Esophagus muscularis mucosa (tissue), 4 donors: ENCODE measurements around the gene BICC1. TPM values are rescaled to one million over a fixed set of nuclear protein-coding genes. Genes with fewer than 3 reads are reported as not detected.

Experiments
- DNase-seq: peaks from one replicate; pipeline ENCODE4 v3.0.0-alpha.2; 2017; ENCODE audit errors: extremely low spot score
- H3K27ac ChIP-seq, 4 donors: fragments of 200-600 bp; sonication (generic); replicated peaks in 1 of 4; 1 replicate in 3 of 4; 2 replicates in 1 of 4; pipeline ENCODE4 v1.5.1; 2016 to 2019; ENCODE audit warnings: mild to moderate bottlenecking in 1 of 4
- H3K27me3 ChIP-seq, 4 donors: fragments of 200-600 bp; sonication (generic); one replicate each; pipeline versions ENCODE4 v1.5.1 to v1.6.0; 2016 to 2019
- H3K36me3 ChIP-seq, 4 donors: fragments of 200-600 bp; sonication (generic); one replicate each; pipeline ENCODE4 v1.5.1; 2016 to 2019
- H3K4me1 ChIP-seq, 4 donors: fragments of 200-600 bp; sonication (generic); one replicate each; pipeline ENCODE4 v1.5.1; 2016 to 2019
- H3K4me3 ChIP-seq, 4 donors: fragments of 200-600 bp; sonication (generic); 1 replicate in 2 of 4; 2 replicates in 2 of 4; pipeline ENCODE4 v1.5.1; 2016 to 2019; ENCODE audit warnings: mild to moderate bottlenecking in 4 of 4, moderate library complexity in 1 of 4
- H3K9me3 ChIP-seq, 4 donors: fragments of 200-600 bp; sonication (generic); 1 replicate in 3 of 4; 2 replicates in 1 of 4; pipeline ENCODE4 v1.5.1; 2016 to 2019
- CTCF ChIP-seq, 3 experiments: fragments of 200-600 bp in 2 of 3; fragments of 450-650 bp in 1 of 3; sonication (generic) in 2 of 3; IDR thresholded peaks; one replicate each; pipeline ENCODE4 v1.5.1; 2017 to 2019; ENCODE audit warnings: antibody characterized with exemption in 3 of 3, mild to moderate bottlenecking in 2 of 3, moderate library complexity in 1 of 3
- EP300 ChIP-seq: sonication (generic); formaldehyde crosslinking; IDR thresholded peaks from one replicate; pipeline ENCODE4 v1.6.1; 2017; ENCODE audit warnings: antibody characterized with exemption
- POLR2A ChIP-seq: fragments of 450-650 bp; IDR thresholded peaks from one replicate; pipeline ENCODE4 v1.6.1; 2017; ENCODE audit warnings: antibody characterized with exemption, moderate library complexity, mild to moderate bottlenecking, low read depth
- POLR2AphosphoS5 ChIP-seq, 2 donors: sonication (generic); formaldehyde crosslinking; IDR thresholded peaks; one replicate each; pipeline ENCODE4 v1.6.1; 2017; ENCODE audit warnings: antibody characterized with exemption in 2 of 2
- WGBS: methylation state at CpG from one replicate; pipeline ENCODE4 v1.1.5; 2018; 5-methylcytosine and 5-hydroxymethylcytosine counted together
- intact Hi-C: fragments of 100-400 bp; cut with DNase I; formaldehyde crosslinking; loops from one replicate; pipeline ENCODE4 v1.15.1; 2023
- total RNA-seq, 4 donors: library from RNA; depleted of rRNA; stranded (reverse); fragments of >200 nt; gene quantifications; one replicate each; pipeline versions ENCODE4 v1.1.0 to v1.2.1, GENCODE V29; 2016

BICC1 gene
- total RNA-seq, 4 donors from 2014 or later: 19.1 to 24.9 (median 20.5) TPM

- no peaks in the 10 kb centered on the region for H3K36me3 ChIP-seq
- intact Hi-C loops: loop anchor here (10.0 kb wide), 1 partner anchor 60 kb away; no protein-coding TSS in a partner anchor
- H3K27ac ChIP-seq: peak overlapping the region; percentile 41 to 64 (median 59)
- WGBS: 13% methylated on average over 5 of the region's 5 CpGs
- no peak overlapping the region for H3K4me3 ChIP-seq
- no peak for DNase-seq
- peaks cover 0 to 68% (median 55%) of the 10 kb centered on the region in 4 donors for H3K4me1 ChIP-seq
- no peaks in the 10 kb centered on the region for H3K9me3 ChIP-seq
- no peak for TF ChIP-seq POLR2A
- no peak for TF ChIP-seq POLR2AphosphoS5 (IDR thresholded peaks at IDR 0.05)
- no peak for TF ChIP-seq CTCF (IDR thresholded peaks at IDR 0.05)
- no peak for TF ChIP-seq EP300
- H3K27me3 ChIP-seq: no peaks in the 10 kb centered on the region
Observed at GRCh38 chr10:58704671-58705141, 192.0 kb downstream of the BICC1 start.

DNA sequence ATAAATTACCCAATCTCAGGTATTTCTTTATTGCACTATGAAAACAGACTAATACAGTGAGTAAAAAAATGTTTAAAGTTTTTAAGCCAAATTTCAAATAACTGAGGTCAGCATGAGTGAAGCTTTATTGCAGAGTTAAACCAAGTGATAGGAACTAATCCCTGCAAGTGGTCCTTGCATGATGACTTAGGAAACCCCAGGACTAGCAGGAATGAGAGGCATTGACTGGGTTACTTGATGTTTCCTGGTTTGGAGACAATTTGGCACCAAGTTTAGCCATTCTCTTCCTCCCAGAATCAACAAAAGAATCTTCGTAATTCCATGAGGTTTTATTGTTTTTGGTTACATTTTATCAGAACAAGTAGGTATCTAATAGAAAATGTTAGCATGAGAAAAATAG, 194.2 kb downstream of the BICC1 start:
- Histone ChIP-seq H3K9me3 (no peaks in the 10 kb centered on the region), H3K27ac (no peak overlapping the region), H3K4me1 (peaks cover 0 to 47% (median 38%) of the 10 kb centered on the region in 4 donors), H3K4me3 (no peak overlapping the region), H3K27me3 (no peaks in the 10 kb centered on the region), H3K36me3 (no peaks in the 10 kb centered on the region)
- no peak for DNase-seq
- TF ChIP-seq CTCF (IDR thresholded peaks at IDR 0.05) (no peak), EP300 (no peak), POLR2AphosphoS5 (IDR thresholded peaks at IDR 0.05) (no peak), POLR2A (no peak)
- intact Hi-C loops: loop anchor here (10.0 kb wide), 1 partner anchor 62 kb away; no protein-coding TSS in a partner anchor
- 67% methylated on average over 1 of the region's 1 CpG for WGBS

- TF ChIP-seq POLR2A (no peak), CTCF (IDR thresholded peaks at IDR 0.05) (no peak), POLR2AphosphoS5 (IDR thresholded peaks at IDR 0.05) (no peak), EP300 (no peak)
- intact Hi-C loops: no loop called here
- Histone ChIP-seq H3K4me1 (peaks cover 0 to 15% (median 13%) of the 10 kb centered on the region in 4 donors), H3K27me3 (no peaks in the 10 kb centered on the region), H3K36me3 (no peaks in the 10 kb centered on the region), H3K4me3 (no peak overlapping the region), H3K9me3 (no peaks in the 10 kb centered on the region), H3K27ac (no peak overlapping the region)
- 84% methylated on average over 3 of the region's 3 CpGs for WGBS
- no peak for DNase-seq
Observed at GRCh38 chr10:58712141-58712540, 199.5 kb downstream of the BICC1 start.

DNA sequence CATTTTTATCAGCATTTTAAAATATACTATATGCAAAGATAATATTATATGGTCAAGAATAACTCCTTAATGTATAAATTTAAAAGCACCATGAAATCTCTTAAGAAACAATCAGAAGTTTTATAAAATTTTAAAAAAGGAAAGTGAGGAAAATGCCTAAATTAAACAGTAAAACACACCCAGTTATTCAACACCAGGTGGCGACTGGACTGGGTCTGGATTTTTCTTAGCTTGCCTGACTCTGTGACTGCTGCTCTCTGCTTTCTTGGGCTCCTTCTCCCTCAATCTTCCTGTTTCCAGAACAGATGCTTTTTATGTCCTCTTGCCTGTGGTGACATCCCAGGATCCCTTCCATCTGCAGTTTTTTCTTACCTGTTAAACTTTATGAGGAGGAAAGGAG, 200.3 kb downstream of the BICC1 start:
- DNase-seq: no peak
- Histone ChIP-seq H3K9me3 (no peaks in the 10 kb centered on the region), H3K27ac (no peak overlapping the region), H3K4me1 (peaks cover 0 to 18% (median 14%) of the 10 kb centered on the region in 4 donors), H3K4me3 (no peak overlapping the region), H3K36me3 (no peaks in the 10 kb centered on the region), H3K27me3 (no peaks in the 10 kb centered on the region)
- TF ChIP-seq EP300 (no peak), CTCF (IDR thresholded peaks at IDR 0.05) (peak in 1 of 3 experiments; percentile 7)
- WGBS: 58% methylated on average over 1 of the region's 1 CpG
- intact Hi-C loops: no loop called here

GRCh38 chr10:58714409-58714808, 201.7 kb downstream of the BICC1 start:
- no peak overlapping the region for H3K27ac ChIP-seq
- no peak overlapping the region for H3K4me3 ChIP-seq
- H3K4me1 ChIP-seq: peaks cover 0 to 24% (median 19%) of the 10 kb centered on the region in 4 donors
- DNase-seq: no peak
- no peaks in the 10 kb centered on the region for H3K27me3 ChIP-seq
- intact Hi-C loops: no loop called here
- WGBS: 86% methylated on average over 2 of the region's 2 CpGs
- TF ChIP-seq CTCF (IDR thresholded peaks at IDR 0.05) (no peak), POLR2AphosphoS5 (IDR thresholded peaks at IDR 0.05) (no peak), POLR2A (no peak), EP300 (no peak)
- H3K9me3 ChIP-seq: no peaks in the 10 kb centered on the region
- H3K36me3 ChIP-seq: no peaks in the 10 kb centered on the region
